NCI-H187 (cell line): Measurements from ENCODE around the gene IMP4.

Source experiments
- DNase-seq, 2 experiments: peaks; one replicate each; lab custom pipeline; 2025; lab: John Stamatoyannopoulos, UW

The IMP4 gene

GRCh38 chr2:130378206-130378897 is 35.7 kb downstream of the IMP4 start:
- no peak for DNase-seq

GRCh38 chr2:130378898-130379214 is 36.2 kb downstream of the IMP4 start:
- no peak for DNase-seq

DNA sequence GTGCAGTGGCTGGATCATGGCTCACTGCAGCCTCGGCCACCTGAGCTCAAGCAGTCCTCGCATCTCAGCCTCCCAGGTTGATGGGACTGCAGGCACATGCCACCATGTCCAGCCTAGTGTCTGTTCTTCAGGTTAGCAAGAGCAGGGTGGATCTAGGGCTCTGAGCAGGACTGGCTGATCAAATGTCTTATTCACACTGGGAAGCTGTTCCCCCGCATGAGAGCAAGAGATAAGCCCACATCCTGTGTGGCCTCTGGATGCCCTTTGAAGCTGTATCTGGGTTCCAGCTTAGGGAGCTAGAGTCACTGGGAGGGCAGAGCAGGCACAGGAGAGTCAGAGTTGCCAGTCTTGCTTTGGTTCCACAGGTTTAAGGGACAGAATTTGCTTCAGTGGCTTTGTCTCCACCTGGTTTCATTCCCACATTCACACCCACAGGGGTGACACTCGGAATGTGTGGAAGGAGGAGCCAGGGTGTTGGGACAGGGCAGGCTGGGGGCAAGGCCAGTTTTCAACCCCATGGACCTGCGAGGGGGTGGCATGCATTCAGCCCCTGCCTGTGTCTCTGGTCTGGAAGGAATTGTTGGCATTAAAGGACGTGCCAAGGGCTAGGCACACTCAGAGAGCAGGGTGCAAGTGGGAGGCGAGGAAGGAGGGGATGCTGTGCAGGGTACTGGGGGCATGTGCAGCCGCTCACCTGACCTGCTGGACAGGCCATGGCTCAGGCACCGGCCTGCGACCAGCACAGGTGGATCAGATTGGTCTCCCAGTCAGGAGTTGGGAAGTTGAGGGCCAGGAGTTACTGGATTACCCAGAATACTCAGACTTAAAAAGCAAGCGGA is 37.6 kb downstream of the IMP4 start:
- DNase-seq, result no peak

- no peak for DNase-seq
These were observed 38.4 kb downstream of the IMP4 start for GRCh38 chr2:130381145-130381544.

DNA sequence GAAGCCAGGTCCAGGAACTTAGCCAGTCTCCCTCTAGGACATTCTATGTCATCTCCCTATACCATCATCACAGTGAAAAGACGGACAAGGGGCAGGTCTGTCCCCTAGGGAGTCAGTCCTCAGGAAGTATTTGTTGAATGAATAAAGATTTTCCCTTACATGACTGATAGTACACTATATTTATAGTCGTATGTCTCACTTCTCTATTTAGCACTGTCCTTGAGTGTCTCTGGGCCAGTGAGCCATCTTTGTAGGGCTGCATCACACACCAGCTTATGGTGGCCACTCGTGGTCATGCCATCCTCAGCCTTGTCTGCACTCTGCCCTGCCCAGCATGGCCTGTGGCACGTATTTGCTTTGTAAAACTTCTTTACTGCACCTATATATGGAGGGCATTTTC is 38.9 kb downstream of the IMP4 start:
- no peak for DNase-seq

- no peak for DNase-seq
These were observed 39.7 kb downstream of the IMP4 start for GRCh38 chr2:130382313-130382917.

- DNase-seq, result no peak
These were observed 43.0 kb downstream of the IMP4 start for GRCh38 chr2:130385709-130386108.

- DNase-seq, result no peak
These were observed 44.3 kb downstream of the IMP4 start for GRCh38 chr2:130387071-130387400.

GRCh38 chr2:130387804-130388203 is 45.1 kb downstream of the IMP4 start:
- DNase-seq, result no peak

- DNase-seq, result no peak
These were observed 45.7 kb downstream of the IMP4 start for GRCh38 chr2:130388221-130388907.

GRCh38 chr2:130389358-130389757 is 46.7 kb downstream of the IMP4 start:
- no peak for DNase-seq

DNA sequence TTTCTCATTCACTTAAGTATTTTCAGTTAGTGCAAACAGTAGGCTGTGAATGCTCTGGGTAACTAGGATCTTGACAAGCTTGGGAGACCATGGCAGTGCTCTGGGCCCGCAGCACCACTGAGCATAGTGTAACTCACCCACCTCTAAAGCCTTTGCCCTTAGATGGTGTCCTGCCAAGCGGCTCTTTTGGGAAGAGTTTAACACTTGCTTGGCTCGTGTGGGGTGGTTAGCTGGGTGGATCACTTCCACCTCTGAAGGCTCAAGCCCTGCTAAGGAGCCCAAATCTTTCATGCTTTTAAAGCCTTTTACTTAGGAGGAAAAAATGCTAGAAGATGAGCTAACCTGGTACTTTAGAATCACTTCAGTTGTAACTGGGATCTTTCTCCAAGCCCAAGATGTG is 47.1 kb downstream of the IMP4 start:
- no peak for DNase-seq

DNA sequence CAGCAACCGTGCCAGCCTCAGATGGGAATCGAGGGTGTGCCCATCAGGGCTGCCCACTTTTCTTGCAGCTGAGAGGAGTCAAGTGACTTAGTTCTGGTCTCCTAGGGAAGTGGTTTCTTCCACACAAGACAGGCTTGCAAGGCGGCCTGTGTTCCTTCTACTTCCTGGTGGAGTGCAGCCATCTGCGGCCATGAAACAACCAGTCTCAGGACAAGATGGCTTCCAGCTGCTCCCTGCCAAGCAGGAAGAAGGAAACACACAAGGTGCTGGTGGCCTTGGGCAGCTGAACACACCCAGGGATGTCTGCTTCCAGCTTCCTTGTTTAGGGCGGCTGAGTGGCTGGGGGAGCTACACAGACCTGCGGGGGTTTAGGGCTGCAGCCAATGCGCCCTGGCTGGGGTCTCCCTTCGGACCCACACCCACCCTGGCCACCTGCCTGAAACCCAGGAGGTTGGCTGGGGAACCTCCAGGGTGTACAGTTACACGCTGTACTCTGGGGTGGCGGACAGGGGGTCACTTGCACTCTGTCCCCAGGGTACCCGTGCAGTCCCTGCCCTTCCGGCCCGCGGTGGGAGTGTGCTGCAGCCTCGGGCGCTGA is 47.9 kb downstream of the IMP4 start:
- no peak for DNase-seq

DNA sequence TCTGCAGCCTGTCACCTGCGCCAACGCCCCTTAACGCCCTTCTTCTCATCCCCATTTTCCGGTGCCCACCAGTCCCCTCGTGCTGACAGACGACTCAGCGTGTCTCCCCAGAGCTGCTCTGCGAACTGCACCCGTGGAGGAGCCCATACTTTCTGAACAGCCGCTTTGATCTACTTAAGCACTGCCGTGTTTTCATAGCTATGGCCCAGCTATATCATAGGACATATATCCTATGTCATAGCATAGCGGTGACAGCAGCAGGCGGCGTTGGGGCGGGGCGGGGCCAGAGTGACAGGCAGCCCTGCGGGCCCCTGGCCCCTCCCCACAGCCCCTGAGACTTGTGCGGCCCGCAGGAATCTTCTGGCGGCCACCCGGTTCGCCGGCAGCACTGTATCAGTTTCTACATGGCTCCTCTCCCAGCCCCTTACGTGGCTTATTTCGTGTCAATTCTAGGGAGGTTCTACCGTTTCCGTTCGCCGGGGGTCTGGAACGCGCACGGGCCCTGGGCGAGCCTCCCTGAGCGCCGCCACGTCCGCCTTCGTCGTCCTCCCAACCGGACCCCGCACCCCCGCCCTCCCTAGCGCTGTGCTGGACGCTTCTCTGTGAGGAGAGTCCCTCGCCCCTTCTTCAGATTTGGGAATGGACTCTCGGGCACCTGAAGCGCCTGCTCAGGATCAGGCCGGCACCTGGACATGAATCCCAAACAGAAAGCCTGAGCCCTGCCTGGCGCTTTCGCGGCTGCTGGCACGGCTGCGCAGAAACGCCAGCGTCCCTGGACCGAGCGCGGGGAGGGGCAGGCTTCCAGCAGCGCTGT is 48.6 kb downstream of the IMP4 start:
- DNase-seq, result peak; percentile 34 to 38

- no peak for DNase-seq
These were observed 49.4 kb downstream of the IMP4 start for GRCh38 chr2:130391872-130392670.

DNA sequence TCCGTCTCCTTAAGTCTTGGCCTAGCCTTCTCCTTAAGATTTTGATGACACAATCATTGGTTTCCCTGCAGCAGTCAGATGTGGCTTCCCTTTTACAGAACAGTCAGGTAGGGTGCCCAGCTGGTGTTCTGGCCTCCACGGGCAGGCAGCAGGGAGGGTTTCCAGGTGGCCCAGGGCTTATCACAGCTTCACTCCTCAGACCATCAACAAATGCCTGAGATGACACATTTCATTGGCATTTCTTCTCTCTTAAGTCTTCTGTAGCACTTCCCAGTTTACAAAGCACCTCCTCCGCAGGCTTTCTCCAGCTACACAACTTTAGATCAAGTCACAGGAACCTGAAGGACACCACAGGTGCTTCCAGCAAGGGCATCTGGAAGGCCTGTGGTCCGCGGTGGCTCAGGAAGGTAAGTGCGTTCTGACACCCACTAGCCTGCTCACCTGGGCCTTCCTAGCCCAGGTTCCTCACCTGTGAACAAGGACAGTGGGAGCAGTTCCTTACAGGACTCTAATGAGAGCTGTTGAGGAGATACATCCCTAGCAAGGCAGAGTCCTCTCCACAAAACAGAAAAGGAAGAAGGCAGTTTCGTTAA is 50.7 kb downstream of the IMP4 start:
- no peak for DNase-seq
